HL-60 (cell line): Measurements from ENCODE around the gene LOC101059915.
"Not testable (repeated sequence)": the region's sequence is repeated elsewhere in the genome, so short reads cannot be mapped to it uniquely, and the experiment has no call there.

Experiments used
- DNase-seq, 2 experiments: peaks; one replicate each; pipeline ENCODE4 v3.0.0-alpha.2; 2010 to 2020; ENCODE audit warnings: low read depth in 1 of 2, low spot score in 1 of 2
- H3K27ac ChIP-seq: fragments of 250-450 bp; sonication (Bioruptor Pico); replicated peaks from 2 replicates; pipeline ENCODE4 v1.5.1; 2020; ENCODE audit warnings: mild to moderate bottlenecking, moderate library complexity
- H3K27me3 ChIP-seq: fragments of 250-450 bp; sonication (Bioruptor Pico); 2 replicates; pipeline ENCODE4 v1.5.1; 2021; ENCODE audit warnings: mild to moderate bottlenecking, moderate library complexity; ENCODE audit not compliant: insufficient read depth, poor library complexity, severe bottlenecking
- H3K4me3 ChIP-seq: replicated peaks from 2 replicates; pipeline ENCODE4 v1.5.1; 2011; ENCODE audit warnings: mild to moderate bottlenecking, control low read depth, low read length; ENCODE audit not compliant: insufficient read depth
- GABPA ChIP-seq: IDR thresholded peaks from 2 replicates; pipeline ENCODE4 v1.6.1; 2012; ENCODE audit warnings: low read depth
- POLR2AphosphoS5 ChIP-seq: IDR thresholded peaks from 2 replicates; pipeline ENCODE4 v1.6.1; 2012; ENCODE audit warnings: low read depth
- SPI1 ChIP-seq: IDR thresholded peaks from 2 replicates; pipeline ENCODE4 v1.6.1; 2012; ENCODE audit warnings: low read depth, mild to moderate bottlenecking, borderline replicate concordance
- TF ChIP-seq, protein P1 (sequence below): IDR thresholded peaks from one replicate; pipeline ENCODE4 v1.5.1; 2011; ENCODE audit warnings: low read length, control low read depth, inconsistent platforms; ENCODE audit not compliant: insufficient read depth
- TF ChIP-seq, protein P2 (sequence below): IDR thresholded peaks from 2 replicates; pipeline ENCODE4 v1.6.1; 2012; ENCODE audit warnings: low read depth; ENCODE audit not compliant: insufficient replicate concordance

Gene LOC101059915

DNA sequence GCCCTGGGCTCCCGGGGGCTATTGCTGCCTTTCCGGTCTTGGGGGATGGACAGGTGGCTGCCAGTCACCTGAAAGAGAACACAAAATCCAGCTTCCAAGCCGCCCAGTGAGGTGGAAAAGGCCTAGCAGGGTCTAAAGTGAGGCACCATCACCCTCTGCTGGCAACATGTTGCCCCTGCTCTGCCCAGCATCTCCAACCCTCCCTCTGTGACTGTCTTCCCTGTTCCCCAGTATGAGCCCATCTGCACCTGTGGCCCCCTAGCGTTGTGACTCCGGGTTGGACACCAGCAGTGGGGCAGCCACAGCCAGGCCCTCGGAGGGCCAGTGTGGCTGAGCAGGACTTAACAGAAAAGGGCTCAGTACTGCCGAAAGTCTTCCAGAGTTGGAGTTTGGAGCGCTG lies 3.1 kb upstream of the LOC101059915 start:
- H3K4me3 ChIP-seq, H3K27ac ChIP-seq, H3K27me3 ChIP-seq: not testable (repeated sequence)
- peak in 1 of 2 experiments; percentile 40 for DNase-seq
- TF ChIP-seq, protein P1, sequence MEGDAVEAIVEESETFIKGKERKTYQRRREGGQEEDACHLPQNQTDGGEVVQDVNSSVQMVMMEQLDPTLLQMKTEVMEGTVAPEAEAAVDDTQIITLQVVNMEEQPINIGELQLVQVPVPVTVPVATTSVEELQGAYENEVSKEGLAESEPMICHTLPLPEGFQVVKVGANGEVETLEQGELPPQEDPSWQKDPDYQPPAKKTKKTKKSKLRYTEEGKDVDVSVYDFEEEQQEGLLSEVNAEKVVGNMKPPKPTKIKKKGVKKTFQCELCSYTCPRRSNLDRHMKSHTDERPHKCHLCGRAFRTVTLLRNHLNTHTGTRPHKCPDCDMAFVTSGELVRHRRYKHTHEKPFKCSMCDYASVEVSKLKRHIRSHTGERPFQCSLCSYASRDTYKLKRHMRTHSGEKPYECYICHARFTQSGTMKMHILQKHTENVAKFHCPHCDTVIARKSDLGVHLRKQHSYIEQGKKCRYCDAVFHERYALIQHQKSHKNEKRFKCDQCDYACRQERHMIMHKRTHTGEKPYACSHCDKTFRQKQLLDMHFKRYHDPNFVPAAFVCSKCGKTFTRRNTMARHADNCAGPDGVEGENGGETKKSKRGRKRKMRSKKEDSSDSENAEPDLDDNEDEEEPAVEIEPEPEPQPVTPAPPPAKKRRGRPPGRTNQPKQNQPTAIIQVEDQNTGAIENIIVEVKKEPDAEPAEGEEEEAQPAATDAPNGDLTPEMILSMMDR: peak; percentile 14

DNA sequence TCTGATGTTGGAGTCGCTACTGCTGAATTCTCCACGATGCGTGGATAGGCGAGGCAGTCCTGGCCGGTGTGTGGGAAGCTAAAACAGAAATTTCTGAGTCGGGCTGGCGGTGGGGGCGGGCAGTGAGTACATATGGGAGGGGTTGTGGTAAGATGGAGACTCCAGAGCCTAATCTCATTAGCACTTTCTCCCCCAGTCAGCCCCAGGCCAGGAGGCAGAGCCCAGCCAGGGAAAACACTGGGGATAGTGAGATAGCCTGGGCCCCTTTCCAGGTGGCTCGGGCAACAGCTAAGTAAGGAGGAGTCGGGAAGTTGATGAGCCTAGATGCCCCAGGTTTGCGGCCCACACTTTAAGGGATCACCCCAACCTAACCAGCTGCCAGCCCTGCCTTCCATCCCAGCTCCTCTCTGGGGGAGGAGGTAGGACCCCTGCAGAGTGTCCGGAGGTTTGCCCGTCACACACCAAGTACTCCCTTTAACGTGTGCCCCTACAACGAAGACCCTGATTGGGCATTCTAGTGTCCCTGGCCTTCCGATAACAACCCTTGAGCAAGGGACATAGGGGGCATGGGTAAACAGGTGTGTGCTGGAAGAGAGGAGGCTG lies 2.4 kb upstream of the LOC101059915 start:
- Histone ChIP-seq H3K4me3 (no peak overlapping the region), H3K27ac (no peak overlapping the region), H3K27me3 (no peaks in the 10 kb centered on the region)
- no peak for DNase-seq
- TF ChIP-seq, protein P2, sequence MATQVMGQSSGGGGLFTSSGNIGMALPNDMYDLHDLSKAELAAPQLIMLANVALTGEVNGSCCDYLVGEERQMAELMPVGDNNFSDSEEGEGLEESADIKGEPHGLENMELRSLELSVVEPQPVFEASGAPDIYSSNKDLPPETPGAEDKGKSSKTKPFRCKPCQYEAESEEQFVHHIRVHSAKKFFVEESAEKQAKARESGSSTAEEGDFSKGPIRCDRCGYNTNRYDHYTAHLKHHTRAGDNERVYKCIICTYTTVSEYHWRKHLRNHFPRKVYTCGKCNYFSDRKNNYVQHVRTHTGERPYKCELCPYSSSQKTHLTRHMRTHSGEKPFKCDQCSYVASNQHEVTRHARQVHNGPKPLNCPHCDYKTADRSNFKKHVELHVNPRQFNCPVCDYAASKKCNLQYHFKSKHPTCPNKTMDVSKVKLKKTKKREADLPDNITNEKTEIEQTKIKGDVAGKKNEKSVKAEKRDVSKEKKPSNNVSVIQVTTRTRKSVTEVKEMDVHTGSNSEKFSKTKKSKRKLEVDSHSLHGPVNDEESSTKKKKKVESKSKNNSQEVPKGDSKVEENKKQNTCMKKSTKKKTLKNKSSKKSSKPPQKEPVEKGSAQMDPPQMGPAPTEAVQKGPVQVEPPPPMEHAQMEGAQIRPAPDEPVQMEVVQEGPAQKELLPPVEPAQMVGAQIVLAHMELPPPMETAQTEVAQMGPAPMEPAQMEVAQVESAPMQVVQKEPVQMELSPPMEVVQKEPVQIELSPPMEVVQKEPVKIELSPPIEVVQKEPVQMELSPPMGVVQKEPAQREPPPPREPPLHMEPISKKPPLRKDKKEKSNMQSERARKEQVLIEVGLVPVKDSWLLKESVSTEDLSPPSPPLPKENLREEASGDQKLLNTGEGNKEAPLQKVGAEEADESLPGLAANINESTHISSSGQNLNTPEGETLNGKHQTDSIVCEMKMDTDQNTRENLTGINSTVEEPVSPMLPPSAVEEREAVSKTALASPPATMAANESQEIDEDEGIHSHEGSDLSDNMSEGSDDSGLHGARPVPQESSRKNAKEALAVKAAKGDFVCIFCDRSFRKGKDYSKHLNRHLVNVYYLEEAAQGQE: no peak
- TF ChIP-seq POLR2AphosphoS5: no peak
- TF ChIP-seq GABPA: no peak
- TF ChIP-seq, protein P1: no peak
- no peak for TF ChIP-seq SPI1

DNA sequence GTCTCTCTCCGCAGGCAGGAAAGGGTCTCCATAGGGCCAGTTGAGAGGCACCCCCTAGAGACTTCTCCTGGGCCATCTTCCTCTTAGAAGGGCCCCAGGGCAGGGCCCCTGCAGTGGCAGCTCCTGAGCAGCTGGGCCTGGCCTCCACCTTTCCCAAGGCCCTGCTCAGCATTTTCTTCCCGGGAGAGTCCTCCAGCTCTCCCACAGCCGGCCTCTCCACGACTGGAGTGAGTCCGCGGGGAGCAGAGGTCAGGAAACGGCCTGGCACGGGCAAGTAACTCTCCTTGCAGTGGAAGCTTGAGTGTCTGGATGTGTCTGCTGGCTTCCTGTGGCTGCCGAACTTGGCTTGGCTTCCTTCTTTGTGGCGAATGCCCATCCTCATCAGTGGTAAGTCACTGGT lies 1.6 kb upstream of the LOC101059915 start:
- Histone ChIP-seq H3K4me3 (no peak overlapping the region), H3K27ac (no peak overlapping the region), H3K27me3 (no peaks in the 10 kb centered on the region)
- TF ChIP-seq, protein P2: no peak
- TF ChIP-seq POLR2AphosphoS5 (no peak), GABPA (no peak), SPI1 (no peak)
- TF ChIP-seq, protein P1: no peak
- DNase-seq: no peak
